T-cell (primary cell): ENCODE measurements around the gene HDC. TPM values are rescaled to one million over a fixed set of nuclear protein-coding genes. Genes with fewer than 3 reads are reported as not detected.

Source experiments
- ATAC-seq, 4 experiments: fragments of 200-7000 bp in 3 of 4; fragments of 150-1000 bp in 1 of 4; cut with Tn5 transposase; replicated peaks in 1 of 4; 1 replicate in 3 of 4; 2 replicates in 1 of 4; pipeline ENCODE4 v1.10.0; 2021; ENCODE audit warnings: moderate library complexity in 3 of 4, mild to moderate bottlenecking in 2 of 4, moderate number of reproducible peaks in 1 of 4
- CTCF ChIA-PET, 2 donors: fragments of 300-600 bp; sonication (Branson Sonifier 250); formaldehyde crosslinking; loops; one replicate each; lab custom pipeline; 2022; ENCODE audit warnings: antibody characterized with exemption in 2 of 2; lab: Charles Lee
- POLR2A ChIA-PET, 2 donors: fragments of 300-600 bp; sonication (Branson Sonifier 250); formaldehyde crosslinking; loops; one replicate each; lab custom pipeline; 2022; ENCODE audit warnings: antibody characterized with exemption in 2 of 2; lab: Charles Lee
- DNase-seq, 35 experiments: peaks; one replicate each; pipeline versions ENCODE4 v3.0.0 to v3.0.0-alpha.2; 2013 to 2023
- H3K27ac ChIP-seq: one replicate; pipeline ENCODE4 v1.5.1; 2013; ENCODE audit warnings: low read length
- H3K27me3 ChIP-seq, 2 experiments: replicated peaks in 1 of 2; 1 replicate in 1 of 2; 2 replicates in 1 of 2; pipeline versions ENCODE4 v1.6.1 to v1.7.0; 2013; ENCODE audit warnings: low read length in 1 of 2, mixed read lengths in 1 of 2; ENCODE audit not compliant: control insufficient read depth in 2 of 2, insufficient read depth in 2 of 2; ENCODE audit errors: extremely low read depth in 1 of 2
- H3K36me3 ChIP-seq, 2 donors: 1 replicate in 1 of 2; 2 replicates in 1 of 2; pipeline versions ENCODE4 v1.6.1 to v1.7.0; 2013; ENCODE audit warnings: low read length in 1 of 2; ENCODE audit not compliant: control insufficient read depth in 2 of 2, insufficient read depth in 1 of 2; ENCODE audit errors: extremely low read depth in 1 of 2
- H3K4me1 ChIP-seq, 2 experiments: 1 replicate in 1 of 2; 2 replicates in 1 of 2; pipeline versions ENCODE4 v1.6.1 to v1.7.0; 2013; ENCODE audit warnings: low read length in 2 of 2, mixed read lengths in 1 of 2; ENCODE audit not compliant: insufficient read depth in 2 of 2, control insufficient read depth in 1 of 2; ENCODE audit errors: extremely low read depth in 1 of 2
- H3K4me3 ChIP-seq, 2 donors: 1 replicate in 1 of 2; 2 replicates in 1 of 2; pipeline versions ENCODE4 v1.5.1 to v1.7.0; 2013; ENCODE audit warnings: mild to moderate bottlenecking in 2 of 2, low read length in 1 of 2, moderate library complexity in 1 of 2; ENCODE audit not compliant: control insufficient read depth in 1 of 2; ENCODE audit errors: extremely low read depth in 1 of 2
- H3K9me3 ChIP-seq: 2 replicates; pipeline ENCODE4 v1.7.0; 2013
- H3K27ac Mint-ChIP-seq, 2 donors: one replicate each; pipeline ENCODE4 v1.8.0; 2020 to 2021; ENCODE audit warnings: mild to moderate bottlenecking in 2 of 2, mixed read lengths in 2 of 2
- H3K27me3 Mint-ChIP-seq, 2 donors: one replicate each; pipeline ENCODE4 v1.8.0; 2021 to 2022; ENCODE audit warnings: mixed read lengths in 2 of 2
- H3K36me3 Mint-ChIP-seq: one replicate; pipeline ENCODE4 v1.8.0; 2021; ENCODE audit warnings: mixed read lengths
- H3K4me1 Mint-ChIP-seq, 3 donors: one replicate each; pipeline ENCODE4 v1.8.0; 2020 to 2022; ENCODE audit warnings: mixed read lengths in 3 of 3, mild to moderate bottlenecking in 1 of 3
- H3K4me3 Mint-ChIP-seq, 3 donors: one replicate each; pipeline ENCODE4 v1.8.0; 2020 to 2022; ENCODE audit warnings: mild to moderate bottlenecking in 3 of 3, mixed read lengths in 3 of 3, moderate library complexity in 3 of 3
- H3K9me3 Mint-ChIP-seq, 3 donors: one replicate each; pipeline ENCODE4 v1.8.0; 2020 to 2022; ENCODE audit warnings: mixed read lengths in 3 of 3
- WGBS: methylation state at CpG from one replicate; pipeline ENCODE4 v1.1.5; 2013; ENCODE audit warnings: missing lambda C conversion rate; ENCODE audit not compliant: insufficient coverage; 5-methylcytosine and 5-hydroxymethylcytosine counted together
- total RNA-seq, 35 experiments: library from RNA in 6 of 35; stranded (reverse) in 6 of 35; fragments of 120-200 nt in 1 of 35; gene quantifications; one replicate each; pipeline versions ENCODE4 v1.2.1 to v1.2.4 and lab custom pipeline; 2013 to 2026

Gene HDC
- total RNA-seq, 5 donors from 2014 or later (not counting 1 experiment from before 2014, with no cell fraction given), result 0.26 to 4.3 (median 2.5) TPM; not detected in 1

- ChIA-PET POLR2A (no interaction called here), CTCF (no interaction called here)
- Mint-ChIP-seq H3K4me3 (no peak overlapping the region), H3K27me3 (no peaks in the 10 kb centered on the region), H3K4me1 (no peaks in the 10 kb centered on the region), H3K9me3 (no peaks in the 10 kb centered on the region), H3K27ac (no peak overlapping the region), H3K36me3 (no peaks in the 10 kb centered on the region)
- Histone ChIP-seq H3K4me3 (no peak overlapping the region), H3K9me3 (no peaks in the 10 kb centered on the region), H3K4me1 (no peaks in the 10 kb centered on the region), H3K27me3 (no peaks in the 10 kb centered on the region), H3K27ac (no peak overlapping the region), H3K36me3 (no peaks in the 10 kb centered on the region)
- DNase-seq, result no peak
- WGBS, result no CpG with 5 or more reads among the region's 3 CpGs
- ATAC-seq, result no peak
Measured at GRCh38 chr15:50225938-50226337, 39.6 kb downstream of the HDC start.

DNA sequence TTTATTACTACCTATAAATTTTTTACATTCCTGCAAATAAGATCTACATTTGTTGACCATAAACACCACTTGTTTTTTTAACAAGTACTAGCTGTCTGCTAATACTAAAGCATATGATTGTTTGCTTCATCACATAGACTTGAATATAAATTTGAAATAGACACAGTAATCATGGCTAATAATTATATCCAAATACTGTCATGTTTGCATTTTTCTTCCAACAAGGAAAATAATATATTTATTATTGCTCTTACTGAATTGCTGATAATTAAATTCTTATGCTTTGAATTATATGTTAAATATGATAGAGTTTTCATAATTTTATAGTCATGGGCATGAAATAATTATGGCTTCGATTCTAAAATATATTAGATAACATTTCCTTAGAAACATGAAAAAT, 40.5 kb downstream of the HDC start:
- no peak overlapping the region for H3K27ac Mint-ChIP-seq
- WGBS, result no CpG with 5 or more reads among the region's 1 CpG
- no peak for DNase-seq
- ATAC-seq, result no peak
- no peaks in the 10 kb centered on the region for H3K9me3 Mint-ChIP-seq
- Histone ChIP-seq H3K27ac (no peak overlapping the region), H3K4me3 (no peak overlapping the region), H3K36me3 (no peaks in the 10 kb centered on the region), H3K9me3 (no peaks in the 10 kb centered on the region), H3K4me1 (no peaks in the 10 kb centered on the region), H3K27me3 (no peaks in the 10 kb centered on the region)
- no peak overlapping the region for H3K4me3 Mint-ChIP-seq
- POLR2A ChIA-PET, result interaction anchor here in 1 of 2 donors (0.7 kb wide), 1 partner anchor 14 kb away, joined by 3 read pairs; no protein-coding TSS in a partner anchor
- CTCF ChIA-PET, result no interaction called here
- no peaks in the 10 kb centered on the region for H3K4me1 Mint-ChIP-seq
- H3K36me3 Mint-ChIP-seq, result no peaks in the 10 kb centered on the region
- no peaks in the 10 kb centered on the region for H3K27me3 Mint-ChIP-seq

- ATAC-seq (no peak), DNase-seq (no peak)
- ChIA-PET CTCF (no interaction called here), POLR2A (interaction anchor here in 1 of 2 donors (0.7 kb wide), 1 partner anchor 14 kb away, joined by 3 read pairs; no protein-coding TSS in a partner anchor)
- 67% methylated on average over 3 of the region's 5 CpGs for WGBS
- Mint-ChIP-seq H3K9me3 (no peaks in the 10 kb centered on the region), H3K27ac (no peak overlapping the region), H3K4me1 (no peaks in the 10 kb centered on the region), H3K36me3 (no peaks in the 10 kb centered on the region), H3K27me3 (no peaks in the 10 kb centered on the region), H3K4me3 (no peak overlapping the region)
- H3K27ac ChIP-seq, result no peak overlapping the region
- H3K4me3 ChIP-seq, result no peak overlapping the region
- H3K9me3 ChIP-seq, result no peaks in the 10 kb centered on the region
- H3K36me3 ChIP-seq, result no peaks in the 10 kb centered on the region
- no peaks in the 10 kb centered on the region for H3K27me3 ChIP-seq
- H3K4me1 ChIP-seq, result no peaks in the 10 kb centered on the region
Measured at GRCh38 chr15:50224606-50225005, 40.9 kb downstream of the HDC start.

DNA sequence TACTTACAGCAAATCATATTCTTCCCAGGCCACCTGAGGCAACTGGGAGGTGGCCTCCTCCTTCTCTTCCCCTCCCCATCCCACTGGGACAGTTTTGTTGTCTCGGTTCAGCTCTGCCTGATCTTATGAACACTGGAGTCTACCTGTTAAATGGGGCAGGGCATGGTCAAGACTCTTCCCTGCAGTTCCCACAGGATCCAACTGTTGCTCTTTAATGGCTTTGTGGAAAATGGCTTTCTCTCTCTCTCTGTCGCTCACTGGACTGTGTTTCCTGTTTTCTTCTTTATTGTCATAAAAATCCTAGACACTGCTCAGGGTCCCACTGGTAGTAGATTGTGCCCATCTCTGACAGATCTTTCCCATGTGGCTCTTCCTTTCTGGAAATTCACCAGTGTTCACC, 43.3 kb downstream of the HDC start:
- DNase-seq (no peak), ATAC-seq (no peak)
- Histone ChIP-seq H3K4me3 (no peak overlapping the region), H3K36me3 (no peaks in the 10 kb centered on the region), H3K4me1 (no peaks in the 10 kb centered on the region), H3K27ac (no peak overlapping the region), H3K9me3 (no peaks in the 10 kb centered on the region), H3K27me3 (no peaks in the 10 kb centered on the region)
- 100% methylated on average over 2 of the region's 2 CpGs for WGBS
- Mint-ChIP-seq H3K36me3 (no peaks in the 10 kb centered on the region), H3K9me3 (no peaks in the 10 kb centered on the region), H3K27me3 (no peaks in the 10 kb centered on the region), H3K4me1 (no peaks in the 10 kb centered on the region), H3K4me3 (no peak overlapping the region), H3K27ac (no peak overlapping the region)
- ChIA-PET CTCF (no interaction called here), POLR2A (no interaction called here)

- DNase-seq, result no peak
- Mint-ChIP-seq H3K9me3 (no peaks in the 10 kb centered on the region), H3K27me3 (no peaks in the 10 kb centered on the region), H3K27ac (no peak overlapping the region), H3K36me3 (no peaks in the 10 kb centered on the region), H3K4me3 (no peak overlapping the region), H3K4me1 (no peaks in the 10 kb centered on the region)
- no peak for ATAC-seq
- ChIA-PET CTCF (no interaction called here), POLR2A (no interaction called here)
- 80% methylated on average over 1 of the region's 2 CpGs for WGBS
- H3K4me1 ChIP-seq, result no peaks in the 10 kb centered on the region
- H3K27me3 ChIP-seq, result no peaks in the 10 kb centered on the region
- H3K9me3 ChIP-seq, result no peaks in the 10 kb centered on the region
- no peaks in the 10 kb centered on the region for H3K36me3 ChIP-seq
- H3K27ac ChIP-seq, result no peak overlapping the region
- H3K4me3 ChIP-seq, result no peak overlapping the region
Measured at GRCh38 chr15:50219820-50220219, 45.7 kb downstream of the HDC start.

GRCh38 chr15:50218691-50219090, 46.8 kb downstream of the HDC start:
- ATAC-seq (no peak), DNase-seq (no peak)
- no peak overlapping the region for H3K4me3 ChIP-seq
- H3K4me1 ChIP-seq, result no peaks in the 10 kb centered on the region
- no peak overlapping the region for H3K27ac ChIP-seq
- no CpG with 5 or more reads among the region's 1 CpG for WGBS
- ChIA-PET POLR2A (interaction anchor here in 1 of 2 donors (0.6 kb wide), 1 partner anchor 1905 kb away, joined by 3 read pairs; no protein-coding TSS in a partner anchor), CTCF (no interaction called here)
- H3K27me3 Mint-ChIP-seq, result no peaks in the 10 kb centered on the region
- no peaks in the 10 kb centered on the region for H3K9me3 ChIP-seq
- no peak overlapping the region for H3K4me3 Mint-ChIP-seq
- no peak overlapping the region for H3K27ac Mint-ChIP-seq
- H3K36me3 ChIP-seq, result no peaks in the 10 kb centered on the region
- H3K27me3 ChIP-seq, result no peaks in the 10 kb centered on the region
- no peaks in the 10 kb centered on the region for H3K36me3 Mint-ChIP-seq
- no peaks in the 10 kb centered on the region for H3K9me3 Mint-ChIP-seq
- H3K4me1 Mint-ChIP-seq, result no peaks in the 10 kb centered on the region

DNA sequence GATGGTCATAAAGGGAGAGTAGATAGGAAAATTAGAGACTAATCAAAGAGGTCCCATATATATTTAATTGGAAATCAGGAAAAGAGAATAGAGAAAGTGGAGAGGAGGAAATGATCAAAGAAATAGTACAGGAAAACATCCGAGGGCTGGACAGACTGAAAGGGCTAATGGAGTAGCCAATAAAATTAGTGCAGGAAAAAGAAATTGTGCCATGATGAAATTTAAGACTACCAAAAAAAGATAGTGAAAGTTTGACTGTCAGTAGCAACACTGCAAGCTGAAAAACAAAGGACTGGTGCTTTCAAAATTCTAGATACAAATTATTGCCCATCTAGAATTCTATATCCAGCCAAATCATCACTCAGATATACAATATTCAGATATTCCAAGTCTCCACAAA, 47.2 kb downstream of the HDC start:
- no peaks in the 10 kb centered on the region for H3K9me3 ChIP-seq

More for the DNA sequence above, 47.2 kb downstream of the HDC start:
- ChIA-PET POLR2A (no interaction called here), CTCF (no interaction called here)
- Histone ChIP-seq H3K36me3 (no peaks in the 10 kb centered on the region), H3K27ac (no peak overlapping the region), H3K4me1 (no peaks in the 10 kb centered on the region), H3K4me3 (no peak overlapping the region), H3K27me3 (no peaks in the 10 kb centered on the region)
- no peak overlapping the region for H3K27ac Mint-ChIP-seq
- H3K27me3 Mint-ChIP-seq, result no peaks in the 10 kb centered on the region
- H3K4me3 Mint-ChIP-seq, result no peak overlapping the region
- 100% methylated on average over 1 of the region's 1 CpG for WGBS
- DNase-seq, result no peak
- no peak for ATAC-seq
- H3K4me1 Mint-ChIP-seq, result no peaks in the 10 kb centered on the region
- no peaks in the 10 kb centered on the region for H3K36me3 Mint-ChIP-seq
- no peaks in the 10 kb centered on the region for H3K9me3 Mint-ChIP-seq
